KMS-11 (cell line): Measurements from ENCODE around the gene TRAPPC5.

ENCODE experiments used
- H2AFZ ChIP-seq: fragments of 200-600 bp; sonication (generic); 2 replicates; pipeline ENCODE4 v1.6.1; 2016; ENCODE audit warnings: antibody characterized with exemption, mixed run types, low read depth
- H3K27ac ChIP-seq: fragments of 200-600 bp; sonication (generic); 2 replicates; pipeline ENCODE4 v1.6.1; 2016; ENCODE audit warnings: mild to moderate bottlenecking, mixed run types
- H3K27me3 ChIP-seq: fragments of 200-600 bp; sonication (generic); 2 replicates; pipeline ENCODE4 v1.6.1; 2017; ENCODE audit warnings: mild to moderate bottlenecking, low read depth, mixed run types, moderate library complexity; ENCODE audit not compliant: insufficient read depth
- H3K36me3 ChIP-seq: fragments of 200-600 bp; sonication (generic); 2 replicates; pipeline ENCODE4 v1.6.1; 2017; ENCODE audit warnings: mild to moderate bottlenecking, mixed run types; ENCODE audit not compliant: insufficient read depth
- H3K4me1 ChIP-seq: fragments of 200-600 bp; sonication (generic); 2 replicates; pipeline ENCODE4 v1.6.1; 2016; ENCODE audit warnings: mild to moderate bottlenecking, low read depth, mixed run types; ENCODE audit not compliant: poor library complexity, severe bottlenecking
- H3K4me2 ChIP-seq: fragments of 200-600 bp; sonication (generic); 2 replicates; pipeline ENCODE4 v1.7.0; 2016; ENCODE audit warnings: mild to moderate bottlenecking, mixed run types
- H3K4me3 ChIP-seq: fragments of 200-600 bp; sonication (generic); IDR thresholded peaks from 2 replicates; pipeline ENCODE4 v1.6.1; 2017; ENCODE audit warnings: low read depth, low read length, mixed read lengths; ENCODE audit not compliant: insufficient read depth
- H3K79me2 ChIP-seq: fragments of 200-600 bp; sonication (generic); 2 replicates; pipeline ENCODE4 v1.6.1; 2016; ENCODE audit warnings: low read depth, mixed run types; ENCODE audit not compliant: insufficient read depth
- H3K9ac ChIP-seq: fragments of 200-600 bp; sonication (generic); 2 replicates; pipeline ENCODE4 v1.6.1; 2016; ENCODE audit warnings: mild to moderate bottlenecking, mixed run types
- H4K20me1 ChIP-seq: fragments of 200-600 bp; sonication (generic); 2 replicates; pipeline ENCODE4 v1.6.1; 2016; ENCODE audit warnings: mild to moderate bottlenecking, mixed run types; ENCODE audit not compliant: insufficient read depth
- TF ChIP-seq, protein P1 (sequence below): fragments of 200-600 bp; sonication (generic); conservative IDR thresholded peaks from 2 replicates; pipeline ENCODE4 v1.6.1; 2017; ENCODE audit warnings: low read depth, mild to moderate bottlenecking, antibody characterized with exemption, low read length, moderate library complexity, mixed read lengths

The TRAPPC5 gene

DNA sequence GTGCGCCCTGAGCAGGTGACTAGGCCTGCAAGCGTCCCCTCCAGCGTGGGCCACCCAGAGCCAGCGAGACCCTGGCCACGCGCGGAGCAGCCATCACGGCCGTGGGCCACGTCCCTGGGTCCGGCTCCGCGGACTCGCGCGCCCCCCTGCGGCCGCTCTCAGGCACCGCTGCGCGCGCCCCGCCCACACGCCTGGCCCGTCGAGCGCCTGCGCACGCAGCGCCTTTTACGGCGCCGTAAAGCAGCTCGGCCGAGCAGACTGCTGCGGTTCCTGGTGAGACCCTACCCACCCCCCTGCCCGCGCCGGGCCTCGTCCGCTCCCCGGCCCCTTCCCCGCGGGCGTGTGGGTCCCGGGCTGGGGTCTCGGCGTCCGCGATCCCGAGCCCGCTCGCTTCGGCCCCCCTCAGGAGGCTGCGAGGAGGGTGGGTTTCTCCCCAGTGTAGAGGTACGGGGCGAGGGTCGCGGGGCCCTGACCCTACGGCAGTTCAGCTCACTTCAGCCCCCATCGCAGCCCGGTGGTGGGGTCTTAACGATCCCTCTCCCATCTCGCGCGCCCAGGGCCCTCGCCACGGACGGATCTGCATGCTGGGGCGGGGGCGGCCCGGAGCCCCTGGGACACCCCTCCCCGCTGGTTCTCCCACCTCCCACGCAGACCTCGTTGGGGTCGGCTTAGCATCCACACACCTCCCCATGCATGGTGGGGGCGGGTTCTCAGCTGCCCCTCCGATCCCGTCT lies at the start of gene TRAPPC5:
TRAPPC5 (plus strand) TSS at position 228 of the 734 bp plus-strand sequence. CDS start 1,421 bp downstream, outside the sequence.
- Histone ChIP-seq H3K36me3 (no peaks in the 10 kb centered on the region), H3K4me1 (no peaks in the 10 kb centered on the region), H3K4me2 (peak within 1 kb of the TSS; percentile 78), H4K20me1 (no peaks in the 10 kb centered on the region), H3K79me2 (no peaks in the 10 kb centered on the region), H3K4me3 (no peak within 1 kb of the TSS), H2AFZ (peak within 1 kb of the TSS; percentile 93), H3K9ac (peak within 1 kb of the TSS; percentile 70; the same call in 1 of the 2 replicates), H3K27ac (no peak within 1 kb of the TSS), H3K27me3 (peaks cover 27% of the 10 kb centered on the region)
- TF ChIP-seq, protein P1, sequence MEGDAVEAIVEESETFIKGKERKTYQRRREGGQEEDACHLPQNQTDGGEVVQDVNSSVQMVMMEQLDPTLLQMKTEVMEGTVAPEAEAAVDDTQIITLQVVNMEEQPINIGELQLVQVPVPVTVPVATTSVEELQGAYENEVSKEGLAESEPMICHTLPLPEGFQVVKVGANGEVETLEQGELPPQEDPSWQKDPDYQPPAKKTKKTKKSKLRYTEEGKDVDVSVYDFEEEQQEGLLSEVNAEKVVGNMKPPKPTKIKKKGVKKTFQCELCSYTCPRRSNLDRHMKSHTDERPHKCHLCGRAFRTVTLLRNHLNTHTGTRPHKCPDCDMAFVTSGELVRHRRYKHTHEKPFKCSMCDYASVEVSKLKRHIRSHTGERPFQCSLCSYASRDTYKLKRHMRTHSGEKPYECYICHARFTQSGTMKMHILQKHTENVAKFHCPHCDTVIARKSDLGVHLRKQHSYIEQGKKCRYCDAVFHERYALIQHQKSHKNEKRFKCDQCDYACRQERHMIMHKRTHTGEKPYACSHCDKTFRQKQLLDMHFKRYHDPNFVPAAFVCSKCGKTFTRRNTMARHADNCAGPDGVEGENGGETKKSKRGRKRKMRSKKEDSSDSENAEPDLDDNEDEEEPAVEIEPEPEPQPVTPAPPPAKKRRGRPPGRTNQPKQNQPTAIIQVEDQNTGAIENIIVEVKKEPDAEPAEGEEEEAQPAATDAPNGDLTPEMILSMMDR, result peak; percentile 84

DNA sequence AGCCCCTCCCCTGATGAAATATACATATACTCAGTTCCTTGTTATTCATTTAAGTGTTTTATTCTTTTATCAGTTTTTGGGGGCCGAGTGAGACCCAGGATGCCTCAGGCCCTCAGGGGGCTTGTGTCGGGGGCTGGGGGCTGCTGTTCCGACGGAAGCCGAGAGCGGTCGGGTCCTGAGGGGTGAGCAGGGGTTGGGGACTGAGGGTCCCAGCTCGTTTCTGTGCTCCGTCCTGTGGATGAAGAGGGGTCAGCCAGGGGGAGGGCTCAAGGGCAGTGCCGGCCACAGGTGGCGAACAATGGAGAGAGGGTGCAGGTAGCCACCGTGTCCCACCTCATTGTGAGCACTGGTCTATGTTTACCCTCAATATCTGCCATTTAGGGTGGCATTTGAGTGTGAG lies 49.1 kb upstream of the TRAPPC5 start:
- no peaks in the 10 kb centered on the region for H4K20me1 ChIP-seq
- H3K4me1 ChIP-seq, result peaks cover 13% of the 10 kb centered on the region
- H3K4me3 ChIP-seq, result no peak overlapping the region
- no peak overlapping the region for H3K9ac ChIP-seq
- no peak overlapping the region for H3K4me2 ChIP-seq
- no peaks in the 10 kb centered on the region for H3K36me3 ChIP-seq
- TF ChIP-seq, protein P1, result no peak
- H3K27ac ChIP-seq, result no peak overlapping the region
- H3K79me2 ChIP-seq, result peaks cover 40% of the 10 kb centered on the region
- no peaks in the 10 kb centered on the region for H3K27me3 ChIP-seq
- H2AFZ ChIP-seq, result no peak overlapping the region

DNA sequence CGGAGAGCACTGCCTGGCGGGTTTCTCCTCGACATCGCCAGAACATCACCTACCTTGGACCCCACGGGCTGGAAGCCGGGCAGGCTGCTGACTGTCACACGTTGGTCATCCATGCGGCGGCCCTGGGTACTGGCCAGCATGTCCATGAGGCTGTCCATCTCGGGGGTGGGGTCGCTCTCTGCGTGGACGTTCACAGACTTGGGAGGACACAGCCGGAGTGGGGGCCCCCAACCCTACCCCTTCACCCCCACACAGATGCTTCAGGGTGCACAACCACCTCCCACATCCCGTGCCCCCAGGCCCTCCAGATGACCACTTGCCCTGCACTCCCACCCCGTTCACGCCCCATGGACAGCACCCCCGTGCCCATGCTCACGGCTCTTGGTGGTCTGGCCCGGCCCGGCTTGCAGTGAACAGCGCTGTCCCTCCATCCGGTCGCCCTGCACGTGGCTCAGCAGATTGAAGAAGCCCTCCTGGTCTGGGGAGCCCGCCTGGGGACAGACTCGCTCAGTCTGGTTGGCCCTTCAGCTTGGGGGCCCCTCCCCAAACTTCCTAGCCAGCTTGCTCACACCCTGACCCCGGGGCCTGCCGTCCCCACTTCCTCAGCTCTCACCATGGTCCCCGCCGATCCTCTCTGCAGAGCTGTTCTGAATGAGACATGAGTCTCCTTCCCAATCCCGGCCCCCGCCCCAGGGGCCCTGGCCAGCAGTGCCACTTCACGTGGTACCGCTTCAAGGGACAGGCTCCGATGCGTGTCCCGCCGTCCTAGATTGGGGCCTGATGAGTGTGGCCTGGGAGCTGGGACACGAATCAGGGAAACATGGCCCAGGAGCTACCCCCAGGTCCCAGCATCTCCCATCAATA lies 48.1 kb upstream of the TRAPPC5 start:
- Histone ChIP-seq H3K4me2 (no peak overlapping the region), H2AFZ (no peak overlapping the region), H3K4me1 (peaks cover 16% of the 10 kb centered on the region), H3K4me3 (no peak overlapping the region), H3K79me2 (peaks cover 32% of the 10 kb centered on the region), H3K36me3 (no peaks in the 10 kb centered on the region), H3K9ac (no peak overlapping the region), H3K27ac (no peak overlapping the region), H3K27me3 (no peaks in the 10 kb centered on the region), H4K20me1 (no peaks in the 10 kb centered on the region)
- TF ChIP-seq, protein P1, result no peak

DNA sequence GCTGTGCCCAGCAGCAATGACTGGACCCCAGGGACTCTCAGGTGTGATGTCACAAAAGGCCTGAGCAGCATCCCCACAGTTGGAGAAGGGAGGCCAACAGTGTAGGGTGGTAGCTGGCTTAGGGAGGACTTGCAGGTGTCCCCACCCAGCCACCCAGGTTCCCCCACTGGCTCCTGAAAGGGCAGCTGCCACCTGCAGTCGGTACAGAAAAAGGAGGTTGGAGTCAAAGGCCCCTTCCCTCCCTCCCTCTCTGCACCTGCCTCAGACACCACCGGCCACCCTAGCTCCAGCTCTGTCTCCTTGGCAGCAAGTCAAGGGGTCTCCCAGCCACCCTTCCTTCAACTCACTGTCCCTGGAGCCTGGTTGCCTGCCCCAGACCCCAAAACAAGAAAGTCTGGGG lies 46.9 kb upstream of the TRAPPC5 start, which contains the start of gene PCP2:
PCP2 (minus strand) TSS at position 22 of the 400 bp plus-strand sequence. CDS start 262 bp downstream, outside the sequence.
- H3K4me3 ChIP-seq, result no peak within 1 kb of the TSS
- H2AFZ ChIP-seq, result no peak within 1 kb of the TSS
- H3K27me3 ChIP-seq, result no peaks in the 10 kb centered on the region
- no peak within 1 kb of the TSS for H3K4me2 ChIP-seq
- H3K27ac ChIP-seq, result no peak within 1 kb of the TSS
- H3K79me2 ChIP-seq, result peaks cover 21% of the 10 kb centered on the region
- no peak within 1 kb of the TSS for H3K9ac ChIP-seq
- no peaks in the 10 kb centered on the region for H3K36me3 ChIP-seq
- TF ChIP-seq, protein P1, result no peak
- no peaks in the 10 kb centered on the region for H4K20me1 ChIP-seq
- peaks cover 11% of the 10 kb centered on the region for H3K4me1 ChIP-seq
